ENCODE data around the gene HFE.
"Not testable (repeated sequence)": the region's sequence is repeated elsewhere in the genome, so short reads cannot be mapped to it uniquely, and the experiment has no call there.

Gene HFE

GRCh38 chr6:26113570-26113969, 26.3 kb downstream of the HFE start:
- DNase-seq, result no peak

- no peak for DNase-seq
Observed at GRCh38 chr6:26115226-26115625, 28.0 kb downstream of the HFE start.

GRCh38 chr6:26116267-26116666, 29.0 kb downstream of the HFE start:
- DNase-seq, result no peak

GRCh38 chr6:26118999-26119398, 31.8 kb downstream of the HFE start:
- DNase-seq, result peak; percentile 22

- DNase-seq, result not testable (repeated sequence)
Observed at GRCh38 chr6:26120115-26120514, 32.9 kb downstream of the HFE start.

GRCh38 chr6:26120807-26121140, 33.5 kb downstream of the HFE start:
- DNase-seq, result no peak

- DNase-seq, result no peak
Observed at GRCh38 chr6:26121141-26122004, 34.1 kb downstream of the HFE start.

- no peak for DNase-seq
Observed at GRCh38 chr6:26122005-26122388, 34.8 kb downstream of the HFE start.

GRCh38 chr6:26122402-26122792, 35.2 kb downstream of the HFE start:
- no peak for DNase-seq

- DNase-seq, result peak; percentile 98
Observed at GRCh38 chr6:26122793-26123674, 35.8 kb downstream of the HFE start.

GRCh38 chr6:26123675-26123946, 36.4 kb downstream of the HFE start:
- DNase-seq, result no peak

GRCh38 chr6:26123947-26124780, 36.9 kb downstream of the HFE start:
- peak; percentile 98 for DNase-seq

GRCh38 chr6:26124781-26125685, 37.8 kb downstream of the HFE start:
- no peak for DNase-seq

- DNase-seq, result no peak
Observed at GRCh38 chr6:26126394-26127235, 39.4 kb downstream of the HFE start.

- DNase-seq, result no peak
Observed at GRCh38 chr6:26128013-26128771, 41.0 kb downstream of the HFE start.

- DNase-seq, result no peak
Observed at GRCh38 chr6:26129656-26130055, 42.4 kb downstream of the HFE start.

- no peak for DNase-seq
Observed at GRCh38 chr6:26130581-26131249, 43.5 kb downstream of the HFE start.

GRCh38 chr6:26131618-26132017, 44.4 kb downstream of the HFE start:
- no peak for DNase-seq

GRCh38 chr6:26133730-26134129, 46.5 kb downstream of the HFE start:
- no peak for DNase-seq

- DNase-seq, result no peak
Observed at GRCh38 chr6:26136321-26136720, 49.1 kb downstream of the HFE start.
